ENCODE measurements around the gene C1orf159. TPM values are rescaled to one million over a fixed set of nuclear protein-coding genes. Genes with fewer than 3 reads are reported as not detected.
A peak's percentile ranks its signal among the peaks of the same experiment; 100 is the strongest.

Gene C1orf159
- total and polyA plus RNA-seq, 2 experiments from 2014 or later = 9.6 to 21.5 TPM

DNA sequence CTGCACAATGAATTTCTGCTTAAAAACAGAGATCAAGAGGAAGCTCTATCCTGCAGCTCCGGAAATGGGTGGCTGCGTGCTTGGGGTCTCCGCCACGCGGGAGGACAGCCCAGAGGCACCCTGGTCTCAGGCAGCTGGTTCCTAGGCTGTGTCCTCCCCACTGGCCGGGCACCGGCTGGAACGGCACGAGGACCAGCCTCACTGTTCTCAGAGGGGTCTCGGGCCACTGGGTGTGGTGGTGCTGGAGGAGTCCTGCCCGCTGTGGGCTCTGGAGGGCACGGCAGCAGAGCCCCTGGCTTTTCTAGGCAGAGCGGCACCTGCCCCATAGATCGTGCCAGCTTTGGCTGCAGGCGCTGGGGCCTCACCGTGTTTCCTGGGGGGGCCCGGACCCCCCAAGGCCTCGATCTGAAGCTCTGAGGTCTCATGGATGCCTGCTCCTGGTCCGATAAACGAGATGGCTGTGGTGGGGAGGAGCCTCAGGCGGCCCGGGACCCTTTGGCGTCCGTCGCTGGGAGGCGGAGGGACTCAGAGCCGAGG, 33.6 kb downstream of the C1orf159 start:
- H3K27me3 Mint-ChIP-seq (ENCODE audit: insufficient read depth, low read depth, poor library complexity) = peaks cover 9% of the 10 kb centered on the region
- no peaks in the 10 kb centered on the region for H3K9me3 Mint-ChIP-seq
- H3K4me3 Mint-ChIP-seq = no peak overlapping the region
- TF ChIP-seq EZH2 (IDR thresholded peaks at IDR 0.05; ENCODE audit: low read depth, unreplicated experiment) = no peak
- no peak for TF ChIP-seq JUNB (IDR thresholded peaks at IDR 0.05; ENCODE audit: unreplicated experiment)
- no peak for TF ChIP-seq ZNF331 (CRISPR knock-in tag; IDR thresholded peaks at IDR 0.05; ENCODE audit: low read depth)
- no peak for TF ChIP-seq STAT1 (IDR thresholded peaks at IDR 0.05; ENCODE audit: unreplicated experiment)
- TF ChIP-seq NANOG (IDR thresholded peaks at IDR 0.05; ENCODE audit: borderline replicate concordance) = no peak
- TF ChIP-seq, protein P1, sequence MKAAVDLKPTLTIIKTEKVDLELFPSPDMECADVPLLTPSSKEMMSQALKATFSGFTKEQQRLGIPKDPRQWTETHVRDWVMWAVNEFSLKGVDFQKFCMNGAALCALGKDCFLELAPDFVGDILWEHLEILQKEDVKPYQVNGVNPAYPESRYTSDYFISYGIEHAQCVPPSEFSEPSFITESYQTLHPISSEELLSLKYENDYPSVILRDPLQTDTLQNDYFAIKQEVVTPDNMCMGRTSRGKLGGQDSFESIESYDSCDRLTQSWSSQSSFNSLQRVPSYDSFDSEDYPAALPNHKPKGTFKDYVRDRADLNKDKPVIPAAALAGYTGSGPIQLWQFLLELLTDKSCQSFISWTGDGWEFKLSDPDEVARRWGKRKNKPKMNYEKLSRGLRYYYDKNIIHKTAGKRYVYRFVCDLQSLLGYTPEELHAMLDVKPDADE (IDR thresholded peaks at IDR 0.05) = no peak
- no peak for TF ChIP-seq POLR2AphosphoS5 (IDR thresholded peaks at IDR 0.05; ENCODE audit: low read depth)
- TF ChIP-seq, protein P2, sequence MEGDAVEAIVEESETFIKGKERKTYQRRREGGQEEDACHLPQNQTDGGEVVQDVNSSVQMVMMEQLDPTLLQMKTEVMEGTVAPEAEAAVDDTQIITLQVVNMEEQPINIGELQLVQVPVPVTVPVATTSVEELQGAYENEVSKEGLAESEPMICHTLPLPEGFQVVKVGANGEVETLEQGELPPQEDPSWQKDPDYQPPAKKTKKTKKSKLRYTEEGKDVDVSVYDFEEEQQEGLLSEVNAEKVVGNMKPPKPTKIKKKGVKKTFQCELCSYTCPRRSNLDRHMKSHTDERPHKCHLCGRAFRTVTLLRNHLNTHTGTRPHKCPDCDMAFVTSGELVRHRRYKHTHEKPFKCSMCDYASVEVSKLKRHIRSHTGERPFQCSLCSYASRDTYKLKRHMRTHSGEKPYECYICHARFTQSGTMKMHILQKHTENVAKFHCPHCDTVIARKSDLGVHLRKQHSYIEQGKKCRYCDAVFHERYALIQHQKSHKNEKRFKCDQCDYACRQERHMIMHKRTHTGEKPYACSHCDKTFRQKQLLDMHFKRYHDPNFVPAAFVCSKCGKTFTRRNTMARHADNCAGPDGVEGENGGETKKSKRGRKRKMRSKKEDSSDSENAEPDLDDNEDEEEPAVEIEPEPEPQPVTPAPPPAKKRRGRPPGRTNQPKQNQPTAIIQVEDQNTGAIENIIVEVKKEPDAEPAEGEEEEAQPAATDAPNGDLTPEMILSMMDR (conservative IDR thresholded peaks at IDR 0.05; ENCODE audit: low read depth in 2 of 2) = no peak
- TF ChIP-seq CREB1 (CRISPR knock-in tag; IDR thresholded peaks at IDR 0.05; ENCODE audit: low read depth) = no peak
- TF ChIP-seq ZNF114 (CRISPR knock-in tag; IDR thresholded peaks at IDR 0.05) = no peak
- TF ChIP-seq, protein P3, sequence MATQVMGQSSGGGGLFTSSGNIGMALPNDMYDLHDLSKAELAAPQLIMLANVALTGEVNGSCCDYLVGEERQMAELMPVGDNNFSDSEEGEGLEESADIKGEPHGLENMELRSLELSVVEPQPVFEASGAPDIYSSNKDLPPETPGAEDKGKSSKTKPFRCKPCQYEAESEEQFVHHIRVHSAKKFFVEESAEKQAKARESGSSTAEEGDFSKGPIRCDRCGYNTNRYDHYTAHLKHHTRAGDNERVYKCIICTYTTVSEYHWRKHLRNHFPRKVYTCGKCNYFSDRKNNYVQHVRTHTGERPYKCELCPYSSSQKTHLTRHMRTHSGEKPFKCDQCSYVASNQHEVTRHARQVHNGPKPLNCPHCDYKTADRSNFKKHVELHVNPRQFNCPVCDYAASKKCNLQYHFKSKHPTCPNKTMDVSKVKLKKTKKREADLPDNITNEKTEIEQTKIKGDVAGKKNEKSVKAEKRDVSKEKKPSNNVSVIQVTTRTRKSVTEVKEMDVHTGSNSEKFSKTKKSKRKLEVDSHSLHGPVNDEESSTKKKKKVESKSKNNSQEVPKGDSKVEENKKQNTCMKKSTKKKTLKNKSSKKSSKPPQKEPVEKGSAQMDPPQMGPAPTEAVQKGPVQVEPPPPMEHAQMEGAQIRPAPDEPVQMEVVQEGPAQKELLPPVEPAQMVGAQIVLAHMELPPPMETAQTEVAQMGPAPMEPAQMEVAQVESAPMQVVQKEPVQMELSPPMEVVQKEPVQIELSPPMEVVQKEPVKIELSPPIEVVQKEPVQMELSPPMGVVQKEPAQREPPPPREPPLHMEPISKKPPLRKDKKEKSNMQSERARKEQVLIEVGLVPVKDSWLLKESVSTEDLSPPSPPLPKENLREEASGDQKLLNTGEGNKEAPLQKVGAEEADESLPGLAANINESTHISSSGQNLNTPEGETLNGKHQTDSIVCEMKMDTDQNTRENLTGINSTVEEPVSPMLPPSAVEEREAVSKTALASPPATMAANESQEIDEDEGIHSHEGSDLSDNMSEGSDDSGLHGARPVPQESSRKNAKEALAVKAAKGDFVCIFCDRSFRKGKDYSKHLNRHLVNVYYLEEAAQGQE (IDR thresholded peaks at IDR 0.05; ENCODE audit: unreplicated experiment) = no peak
- TF ChIP-seq EZH2phosphoT487 (IDR thresholded peaks at IDR 0.05; ENCODE audit: unreplicated experiment) = no peak
- TF ChIP-seq, protein P4, sequence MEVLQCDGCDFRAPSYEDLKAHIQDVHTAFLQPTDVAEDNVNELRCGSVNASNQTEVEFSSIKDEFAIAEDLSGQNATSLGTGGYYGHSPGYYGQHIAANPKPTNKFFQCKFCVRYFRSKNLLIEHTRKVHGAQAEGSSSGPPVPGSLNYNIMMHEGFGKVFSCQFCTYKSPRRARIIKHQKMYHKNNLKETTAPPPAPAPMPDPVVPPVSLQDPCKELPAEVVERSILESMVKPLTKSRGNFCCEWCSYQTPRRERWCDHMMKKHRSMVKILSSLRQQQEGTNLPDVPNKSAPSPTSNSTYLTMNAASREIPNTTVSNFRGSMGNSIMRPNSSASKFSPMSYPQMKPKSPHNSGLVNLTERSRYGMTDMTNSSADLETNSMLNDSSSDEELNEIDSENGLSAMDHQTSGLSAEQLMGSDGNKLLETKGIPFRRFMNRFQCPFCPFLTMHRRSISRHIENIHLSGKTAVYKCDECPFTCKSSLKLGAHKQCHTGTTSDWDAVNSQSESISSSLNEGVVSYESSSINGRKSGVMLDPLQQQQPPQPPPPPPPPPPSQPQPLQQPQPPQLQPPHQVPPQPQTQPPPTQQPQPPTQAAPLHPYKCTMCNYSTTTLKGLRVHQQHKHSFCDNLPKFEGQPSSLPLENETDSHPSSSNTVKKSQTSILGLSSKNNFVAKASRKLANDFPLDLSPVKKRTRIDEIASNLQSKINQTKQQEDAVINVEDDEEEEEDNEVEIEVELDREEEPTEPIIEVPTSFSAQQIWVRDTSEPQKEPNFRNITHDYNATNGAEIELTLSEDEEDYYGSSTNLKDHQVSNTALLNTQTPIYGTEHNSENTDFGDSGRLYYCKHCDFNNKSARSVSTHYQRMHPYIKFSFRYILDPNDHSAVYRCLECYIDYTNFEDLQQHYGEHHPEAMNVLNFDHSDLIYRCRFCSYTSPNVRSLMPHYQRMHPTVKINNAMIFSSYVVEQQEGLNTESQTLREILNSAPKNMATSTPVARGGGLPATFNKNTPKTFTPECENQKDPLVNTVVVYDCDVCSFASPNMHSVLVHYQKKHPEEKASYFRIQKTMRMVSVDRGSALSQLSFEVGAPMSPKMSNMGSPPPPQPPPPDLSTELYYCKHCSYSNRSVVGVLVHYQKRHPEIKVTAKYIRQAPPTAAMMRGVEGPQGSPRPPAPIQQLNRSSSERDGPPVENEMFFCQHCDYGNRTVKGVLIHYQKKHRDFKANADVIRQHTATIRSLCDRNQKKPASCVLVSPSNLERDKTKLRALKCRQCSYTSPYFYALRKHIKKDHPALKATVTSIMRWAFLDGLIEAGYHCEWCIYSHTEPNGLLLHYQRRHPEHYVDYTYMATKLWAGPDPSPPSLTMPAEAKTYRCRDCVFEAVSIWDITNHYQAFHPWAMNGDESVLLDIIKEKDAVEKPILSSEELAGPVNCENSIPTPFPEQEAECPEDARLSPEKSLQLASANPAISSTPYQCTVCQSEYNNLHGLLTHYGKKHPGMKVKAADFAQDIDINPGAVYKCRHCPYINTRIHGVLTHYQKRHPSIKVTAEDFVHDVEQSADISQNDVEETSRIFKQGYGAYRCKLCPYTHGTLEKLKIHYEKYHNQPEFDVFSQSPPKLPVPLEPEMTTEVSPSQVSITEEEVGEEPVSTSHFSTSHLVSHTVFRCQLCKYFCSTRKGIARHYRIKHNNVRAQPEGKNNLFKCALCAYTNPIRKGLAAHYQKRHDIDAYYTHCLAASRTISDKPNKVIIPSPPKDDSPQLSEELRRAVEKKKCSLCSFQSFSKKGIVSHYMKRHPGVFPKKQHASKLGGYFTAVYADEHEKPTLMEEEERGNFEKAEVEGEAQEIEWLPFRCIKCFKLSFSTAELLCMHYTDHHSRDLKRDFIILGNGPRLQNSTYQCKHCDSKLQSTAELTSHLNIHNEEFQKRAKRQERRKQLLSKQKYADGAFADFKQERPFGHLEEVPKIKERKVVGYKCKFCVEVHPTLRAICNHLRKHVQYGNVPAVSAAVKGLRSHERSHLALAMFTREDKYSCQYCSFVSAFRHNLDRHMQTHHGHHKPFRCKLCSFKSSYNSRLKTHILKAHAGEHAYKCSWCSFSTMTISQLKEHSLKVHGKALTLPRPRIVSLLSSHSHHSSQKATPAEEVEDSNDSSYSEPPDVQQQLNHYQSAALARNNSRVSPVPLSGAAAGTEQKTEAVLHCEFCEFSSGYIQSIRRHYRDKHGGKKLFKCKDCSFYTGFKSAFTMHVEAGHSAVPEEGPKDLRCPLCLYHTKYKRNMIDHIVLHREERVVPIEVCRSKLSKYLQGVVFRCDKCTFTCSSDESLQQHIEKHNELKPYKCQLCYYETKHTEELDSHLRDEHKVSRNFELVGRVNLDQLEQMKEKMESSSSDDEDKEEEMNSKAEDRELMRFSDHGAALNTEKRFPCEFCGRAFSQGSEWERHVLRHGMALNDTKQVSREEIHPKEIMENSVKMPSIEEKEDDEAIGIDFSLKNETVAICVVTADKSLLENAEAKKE (CRISPR knock-in tag; IDR thresholded peaks at IDR 0.05) = no peak
- H3K9me2 ChIP-seq (ENCODE audit: insufficient read depth) = no peaks in the 10 kb centered on the region
- no peak overlapping the region for H2AFZ ChIP-seq
- H3F3A ChIP-seq (replicated peaks; ENCODE audit: low read depth) = no peaks in the 10 kb centered on the region
- H4K20me1 ChIP-seq (replicated peaks; ENCODE audit: insufficient read depth) = no peaks in the 10 kb centered on the region
- H3K79me2 ChIP-seq (replicated peaks; ENCODE audit: insufficient read depth) = no peaks in the 10 kb centered on the region
- H3K27ac Mint-ChIP-seq = no peak overlapping the region
- no peak overlapping the region for H3K4me2 ChIP-seq
- no peaks in the 10 kb centered on the region for H3K36me3 ChIP-seq (ENCODE audit: insufficient read depth)
- H3K4me3 ChIP-seq = no peak overlapping the region
- peak; percentile 0 for DNase-seq (ENCODE audit: low spot score)
- no peaks in the 10 kb centered on the region for H3K36me3 Mint-ChIP-seq (ENCODE audit: low read depth)
- no peaks in the 10 kb centered on the region; the same call in 1 of the 2 replicates for H3K4me1 ChIP-seq (ENCODE audit: insufficient read depth)
- no peak for ATAC-seq
- H3K27me3 ChIP-seq (ENCODE audit: insufficient read depth) = no peaks in the 10 kb centered on the region
- H3K27ac ChIP-seq (ENCODE audit: low read depth) = no peak overlapping the region
- no peaks in the 10 kb centered on the region for H3K4me1 Mint-ChIP-seq
